HL-60 (cell line): ENCODE data around the gene COMMD7.

ENCODE experiments used
- CTCF ChIP-seq: IDR thresholded peaks from one replicate; pipeline ENCODE4 v1.5.1; 2011; ENCODE audit warnings: low read length, control low read depth, inconsistent platforms; ENCODE audit not compliant: insufficient read depth
- GABPA ChIP-seq: IDR thresholded peaks from 2 replicates; pipeline ENCODE4 v1.6.1; 2012; ENCODE audit warnings: low read depth
- POLR2AphosphoS5 ChIP-seq: IDR thresholded peaks from 2 replicates; pipeline ENCODE4 v1.6.1; 2012; ENCODE audit warnings: low read depth
- REST ChIP-seq: IDR thresholded peaks from 2 replicates; pipeline ENCODE4 v1.6.1; 2012; ENCODE audit warnings: low read depth; ENCODE audit not compliant: insufficient replicate concordance

GRCh38 chr20:32762754-32763201, 19.5 kb upstream of the COMMD7 start:
- TF ChIP-seq CTCF: no peak
- TF ChIP-seq POLR2AphosphoS5: no peak
- TF ChIP-seq GABPA: no peak
- TF ChIP-seq REST: no peak
